Thoracic aorta (tissue), 2 donors: Measurements from ENCODE around the gene NSFL1C. TPM values are rescaled to one million over a fixed set of nuclear protein-coding genes. Genes with fewer than 3 reads are reported as not detected.

ENCODE experiments used
- ATAC-seq: fragments of 150-250 bp; one replicate; pipeline ENCODE4 v1.8.0; 2017; ENCODE audit warnings: low read depth; ENCODE audit not compliant: insufficient number of reproducible peaks, low FRiP score
- DNase-seq: peaks from one replicate; pipeline ENCODE4 v3.0.0-alpha.2; 2020; ENCODE audit warnings: low spot score
- H3K27ac ChIP-seq, 2 donors: fragments of 200-600 bp; sonication (generic); 1 replicate in 1 of 2; 2 replicates in 1 of 2; pipeline ENCODE4 v1.5.1; 2016; ENCODE audit warnings: mild to moderate bottlenecking in 2 of 2, moderate library complexity in 2 of 2
- H3K27me3 ChIP-seq: fragments of 200-600 bp; sonication (generic); replicated peaks from 2 replicates; pipeline ENCODE4 v1.6.0; 2016; ENCODE audit warnings: mild to moderate bottlenecking; ENCODE audit not compliant: insufficient read depth
- H3K36me3 ChIP-seq: fragments of 200-600 bp; sonication (generic); one replicate; pipeline ENCODE4 v1.5.1; 2016
- H3K4me1 ChIP-seq, 2 donors: fragments of 200-600 bp; sonication (generic); 1 replicate in 1 of 2; 2 replicates in 1 of 2; pipeline versions ENCODE4 v1.5.1 to v1.6.0; 2016; ENCODE audit warnings: low read depth in 2 of 2, mild to moderate bottlenecking in 1 of 2; ENCODE audit not compliant: control insufficient read depth in 1 of 2
- H3K4me3 ChIP-seq: fragments of 200-600 bp; sonication (generic); 2 replicates; pipeline ENCODE4 v1.5.1; 2016; ENCODE audit warnings: mild to moderate bottlenecking
- H3K9me3 ChIP-seq: fragments of 200-600 bp; sonication (generic); 2 replicates; pipeline ENCODE4 v1.5.1; 2016
- CTCF ChIP-seq: fragments of 200-600 bp; sonication (generic); IDR thresholded peaks from one replicate; pipeline ENCODE4 v1.5.1; 2019; ENCODE audit warnings: antibody characterized with exemption
- total RNA-seq, 2 donors: library from RNA; depleted of rRNA; stranded (reverse); fragments of >200 nt; gene quantifications; one replicate each; pipeline versions ENCODE4 v1.1.0 to v1.2.3, GENCODE V29; 2016

NSFL1C gene
- total RNA-seq, 2 donors from 2014 or later, result 26.9 to 49.7 TPM

DNA sequence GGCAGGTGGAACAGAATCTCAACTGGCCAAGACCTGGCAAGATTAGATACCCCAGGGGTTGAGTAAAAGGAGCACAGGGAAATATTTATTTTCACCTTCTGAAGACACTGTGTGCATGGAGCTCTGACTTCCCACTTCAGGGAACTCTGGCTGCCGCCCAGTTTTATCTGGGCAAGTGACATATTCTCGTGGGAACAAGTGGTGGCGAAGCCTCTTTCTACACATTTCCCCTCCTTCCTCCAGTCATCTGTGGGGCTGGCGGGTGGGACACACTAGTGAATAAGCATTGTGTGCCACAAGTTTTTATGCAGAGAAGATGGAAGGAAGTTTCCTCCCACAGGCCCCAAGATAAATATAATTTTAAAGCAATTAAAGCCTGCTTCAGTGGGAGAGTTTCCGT is 23.6 kb downstream of the NSFL1C start:
- no peaks in the 10 kb centered on the region for H3K27me3 ChIP-seq
- peaks cover 47% of the 10 kb centered on the region for H3K36me3 ChIP-seq
- DNase-seq (no peak), ATAC-seq (no peak)
- TF ChIP-seq CTCF, result no peak
- no peaks in the 10 kb centered on the region for H3K4me1 ChIP-seq
- H3K4me3 ChIP-seq, result no peak overlapping the region
- no peak overlapping the region for H3K27ac ChIP-seq
- no peaks in the 10 kb centered on the region for H3K9me3 ChIP-seq

- Histone ChIP-seq H3K36me3 (peaks cover 46% of the 10 kb centered on the region), H3K27ac (no peak overlapping the region), H3K9me3 (no peaks in the 10 kb centered on the region), H3K27me3 (no peaks in the 10 kb centered on the region), H3K4me3 (no peak overlapping the region), H3K4me1 (no peaks in the 10 kb centered on the region)
- DNase-seq (no peak), ATAC-seq (no peak)
- no peak for TF ChIP-seq CTCF
Observed at GRCh38 chr20:1442304-1442703, 24.3 kb downstream of the NSFL1C start.

- no peak for ATAC-seq
- DNase-seq, result no peak
- Histone ChIP-seq H3K27me3 (no peaks in the 10 kb centered on the region), H3K4me3 (no peak overlapping the region), H3K36me3 (peaks cover 37% of the 10 kb centered on the region), H3K9me3 (no peaks in the 10 kb centered on the region), H3K27ac (no peak overlapping the region), H3K4me1 (no peaks in the 10 kb centered on the region)
- no peak for TF ChIP-seq CTCF
Observed at GRCh38 chr20:1441133-1441532, 25.5 kb downstream of the NSFL1C start.

GRCh38 chr20:1440024-1440423 is 26.6 kb downstream of the NSFL1C start:
- Histone ChIP-seq H3K27me3 (no peaks in the 10 kb centered on the region), H3K27ac (no peak overlapping the region), H3K4me1 (no peaks in the 10 kb centered on the region), H3K36me3 (peaks cover 26% of the 10 kb centered on the region), H3K4me3 (no peak overlapping the region), H3K9me3 (no peaks in the 10 kb centered on the region)
- TF ChIP-seq CTCF, result no peak
- DNase-seq (no peak), ATAC-seq (no peak)

GRCh38 chr20:1438361-1438760 is 28.3 kb downstream of the NSFL1C start:
- no peaks in the 10 kb centered on the region for H3K27me3 ChIP-seq
- H3K4me1 ChIP-seq, result peaks cover 0 to 3% of the 10 kb centered on the region in 2 donors
- no peak overlapping the region for H3K4me3 ChIP-seq
- H3K36me3 ChIP-seq, result peaks cover 11% of the 10 kb centered on the region
- DNase-seq, result no peak
- ATAC-seq, result no peak
- no peak for TF ChIP-seq CTCF
- H3K27ac ChIP-seq, result no peak overlapping the region
- H3K9me3 ChIP-seq, result no peaks in the 10 kb centered on the region
